ENCODE data around the gene CHD2.

DNA sequence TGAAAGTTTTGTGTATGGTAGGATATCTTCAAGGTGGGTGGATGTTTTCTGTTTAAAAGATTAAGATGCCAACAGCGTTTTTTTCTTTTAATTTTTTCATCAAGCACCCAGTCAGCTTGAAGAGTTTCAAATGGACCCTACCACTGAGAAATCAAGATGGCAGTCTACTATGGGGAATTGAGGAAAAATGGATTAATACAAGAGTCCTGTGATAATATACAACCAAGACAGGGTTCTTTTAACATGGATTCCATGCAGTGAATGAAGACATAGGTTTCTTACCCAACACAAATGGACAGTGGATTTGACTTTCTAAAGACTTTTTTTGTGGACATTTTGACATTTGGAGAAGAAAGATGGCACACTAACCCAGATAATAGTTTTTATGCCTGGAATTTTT, 2.5 kb upstream of the CHD2 start:
- TF ChIP-seq FOXP2 (optimal IDR thresholded peaks at IDR 0.05; ENCODE audit: borderline replicate concordance, extremely low read depth, extremely low read length, insufficient read depth) = no peak
- no peak for TF ChIP-seq POLR2AphosphoS5 (IDR thresholded peaks at IDR 0.05; ENCODE audit: low read depth, low read length)
- TF ChIP-seq TAF1 (IDR thresholded peaks at IDR 0.05; ENCODE audit: borderline replicate concordance, insufficient read depth, low read length) = no peak
- no peak for TF ChIP-seq SIN3A (IDR thresholded peaks at IDR 0.05; ENCODE audit: borderline replicate concordance, insufficient read depth, low read length)
- TF ChIP-seq, protein P1, sequence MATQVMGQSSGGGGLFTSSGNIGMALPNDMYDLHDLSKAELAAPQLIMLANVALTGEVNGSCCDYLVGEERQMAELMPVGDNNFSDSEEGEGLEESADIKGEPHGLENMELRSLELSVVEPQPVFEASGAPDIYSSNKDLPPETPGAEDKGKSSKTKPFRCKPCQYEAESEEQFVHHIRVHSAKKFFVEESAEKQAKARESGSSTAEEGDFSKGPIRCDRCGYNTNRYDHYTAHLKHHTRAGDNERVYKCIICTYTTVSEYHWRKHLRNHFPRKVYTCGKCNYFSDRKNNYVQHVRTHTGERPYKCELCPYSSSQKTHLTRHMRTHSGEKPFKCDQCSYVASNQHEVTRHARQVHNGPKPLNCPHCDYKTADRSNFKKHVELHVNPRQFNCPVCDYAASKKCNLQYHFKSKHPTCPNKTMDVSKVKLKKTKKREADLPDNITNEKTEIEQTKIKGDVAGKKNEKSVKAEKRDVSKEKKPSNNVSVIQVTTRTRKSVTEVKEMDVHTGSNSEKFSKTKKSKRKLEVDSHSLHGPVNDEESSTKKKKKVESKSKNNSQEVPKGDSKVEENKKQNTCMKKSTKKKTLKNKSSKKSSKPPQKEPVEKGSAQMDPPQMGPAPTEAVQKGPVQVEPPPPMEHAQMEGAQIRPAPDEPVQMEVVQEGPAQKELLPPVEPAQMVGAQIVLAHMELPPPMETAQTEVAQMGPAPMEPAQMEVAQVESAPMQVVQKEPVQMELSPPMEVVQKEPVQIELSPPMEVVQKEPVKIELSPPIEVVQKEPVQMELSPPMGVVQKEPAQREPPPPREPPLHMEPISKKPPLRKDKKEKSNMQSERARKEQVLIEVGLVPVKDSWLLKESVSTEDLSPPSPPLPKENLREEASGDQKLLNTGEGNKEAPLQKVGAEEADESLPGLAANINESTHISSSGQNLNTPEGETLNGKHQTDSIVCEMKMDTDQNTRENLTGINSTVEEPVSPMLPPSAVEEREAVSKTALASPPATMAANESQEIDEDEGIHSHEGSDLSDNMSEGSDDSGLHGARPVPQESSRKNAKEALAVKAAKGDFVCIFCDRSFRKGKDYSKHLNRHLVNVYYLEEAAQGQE (IDR thresholded peaks at IDR 0.05; ENCODE audit: insufficient read depth in 1 of 2, low read depth in 2 of 2, low read length in 2 of 2) = no peak

Data from PFSK-1 (cell line).